Activated gamma-delta T cell (primary cell): ENCODE measurements around the gene SMAD4.
"Not testable (repeated sequence)": the region's sequence is repeated elsewhere in the genome, so short reads cannot be mapped to it uniquely, and the experiment has no call there.

Experiments
- DNase-seq: peaks from one replicate; lab custom pipeline; 2025; lab: John Stamatoyannopoulos, UW

SMAD4 gene

GRCh38 chr18:51110073-51110797 lies 80.2 kb downstream of the SMAD4 start:
- DNase-seq = peak; percentile 46

DNA sequence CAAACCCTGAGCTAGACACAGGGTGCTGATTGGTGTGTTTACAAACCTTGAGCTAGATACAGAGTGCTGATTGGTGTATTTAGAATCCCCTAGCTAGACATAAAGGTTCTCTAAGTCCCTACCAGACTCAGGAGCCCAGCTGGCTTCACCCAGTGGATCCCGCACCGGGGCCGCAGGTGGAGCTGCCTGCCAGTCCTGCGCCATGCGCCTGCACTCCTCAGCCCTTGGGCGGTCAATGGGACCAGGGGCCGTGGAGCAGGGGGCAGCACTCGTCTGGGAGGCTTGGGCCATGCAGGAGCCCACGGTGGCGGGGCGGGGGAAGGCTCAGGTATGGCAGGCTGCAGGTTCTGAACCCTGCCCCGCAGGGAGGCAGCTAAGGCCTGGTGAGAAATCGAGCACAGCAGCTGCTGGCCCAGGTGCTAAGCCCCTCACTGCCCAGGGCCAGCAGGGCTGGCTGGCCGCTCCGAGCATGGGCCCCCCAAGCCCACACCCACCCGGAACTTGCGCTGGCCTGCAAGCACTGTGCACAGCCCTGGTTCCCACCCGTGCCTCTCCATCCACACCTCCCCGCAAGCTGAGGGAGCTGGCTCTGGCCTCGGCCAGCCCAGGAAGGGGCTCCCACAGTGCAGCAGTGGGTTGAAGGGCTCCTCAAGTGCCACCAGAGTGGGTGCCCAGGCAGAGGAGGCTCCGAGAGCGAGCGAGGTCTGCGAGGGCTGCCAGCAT lies 81.8 kb downstream of the SMAD4 start:
- not testable (repeated sequence) for DNase-seq

DNA sequence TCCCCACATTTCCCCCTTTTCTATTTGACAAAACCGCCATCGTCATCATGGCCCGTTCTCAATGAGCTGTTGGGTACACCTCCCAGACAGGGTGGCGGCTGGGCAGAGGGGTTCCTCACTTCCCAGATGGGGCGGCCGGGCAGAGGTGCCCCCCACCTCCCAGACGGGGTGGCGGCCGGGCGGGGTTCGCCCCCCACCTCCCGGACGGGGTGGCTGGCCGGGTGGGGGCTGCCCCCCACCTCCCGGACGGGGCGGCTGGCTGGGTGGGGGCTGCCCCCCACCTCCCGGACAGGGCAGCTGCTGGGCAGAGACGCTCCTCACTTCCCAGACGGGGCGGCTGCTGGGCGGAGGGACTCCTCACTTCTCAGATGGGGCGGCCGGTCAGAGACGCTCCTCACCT lies 87.0 kb downstream of the SMAD4 start:
- DNase-seq = not testable (repeated sequence)

DNA sequence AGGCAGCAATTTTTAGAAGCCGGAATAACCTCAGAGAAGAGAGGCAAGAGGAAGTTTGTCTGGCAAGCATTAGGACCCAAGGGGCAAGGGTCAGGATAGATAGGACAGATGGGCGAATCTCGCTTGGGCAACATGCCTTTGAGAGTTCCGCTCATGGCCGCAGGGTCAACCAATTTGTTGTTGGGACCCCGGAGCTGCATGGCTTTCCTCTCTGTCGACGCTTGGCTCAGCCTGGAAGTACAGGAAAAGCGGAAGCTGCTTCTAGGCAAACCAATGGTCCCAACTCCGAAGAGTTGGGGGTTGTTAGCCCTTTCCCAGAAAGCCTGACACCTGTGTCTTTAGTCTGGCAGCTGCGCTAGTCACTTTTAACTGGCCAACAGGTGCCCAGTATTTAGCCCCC lies 89.5 kb downstream of the SMAD4 start:
- DNase-seq = not testable (repeated sequence)

DNA sequence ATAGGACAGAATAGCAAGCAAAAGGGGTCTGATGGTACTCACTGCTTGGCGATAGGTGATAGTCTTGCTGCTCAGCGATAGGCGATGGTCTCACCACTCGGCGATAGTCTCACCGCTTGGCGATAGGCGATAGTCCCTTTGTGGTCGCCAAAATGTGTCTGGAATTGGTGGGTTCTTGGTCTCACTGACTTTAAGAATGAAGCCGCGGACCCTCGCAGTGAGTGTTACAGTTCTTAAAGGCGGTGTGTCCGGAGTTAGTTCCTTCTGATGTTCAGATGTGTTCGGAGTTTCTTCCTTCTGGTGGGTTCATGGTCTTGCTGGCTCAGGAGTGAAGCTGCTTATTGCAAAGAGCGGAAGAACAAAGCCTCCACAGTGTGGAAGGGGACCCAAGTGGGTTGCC lies 90.0 kb downstream of the SMAD4 start:
- DNase-seq = not testable (repeated sequence)

DNA sequence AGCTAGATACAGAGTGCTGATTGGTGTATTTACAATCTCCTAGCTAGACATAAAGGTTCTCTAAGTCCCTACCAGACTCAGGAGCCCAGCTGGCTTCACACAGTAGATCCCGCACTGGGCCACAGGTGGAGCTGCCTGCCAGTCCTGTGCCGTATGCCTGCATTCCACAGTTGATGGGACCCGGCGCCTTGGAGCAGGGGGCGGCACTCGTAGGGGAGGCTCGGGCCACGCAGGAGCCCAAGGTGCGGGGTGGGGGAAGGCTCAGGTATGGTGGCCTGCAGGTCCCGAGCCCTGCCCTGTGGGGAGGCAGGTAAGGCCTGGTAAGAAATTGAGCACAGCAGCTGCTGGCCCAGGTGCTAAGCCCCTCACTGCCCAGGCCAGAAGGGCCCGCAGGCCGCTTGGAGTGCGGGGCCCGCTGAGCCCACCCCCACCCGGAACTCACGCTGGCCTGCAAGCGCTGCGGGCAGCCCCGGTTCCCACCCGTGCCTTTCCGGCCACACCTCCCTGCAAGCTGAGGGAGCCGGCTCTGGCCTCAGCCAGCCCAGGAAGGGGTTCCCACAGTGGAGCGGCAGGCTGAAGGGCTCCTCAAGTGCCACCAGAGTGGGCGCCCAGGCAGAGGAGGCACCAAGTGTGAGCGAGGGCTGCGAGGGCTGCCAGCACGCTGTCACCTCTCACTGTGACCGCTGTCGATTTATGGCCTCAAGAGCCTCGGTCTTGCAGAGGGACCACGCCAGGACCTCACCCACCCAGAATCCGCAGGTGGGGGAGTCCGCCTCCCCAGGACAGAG lies 91.0 kb downstream of the SMAD4 start:
- DNase-seq = no peak

GRCh38 chr18:51121597-51121857 lies 91.5 kb downstream of the SMAD4 start:
- DNase-seq = no peak

- no peak for DNase-seq
Observed at GRCh38 chr18:51122266-51123045, 92.4 kb downstream of the SMAD4 start.

DNA sequence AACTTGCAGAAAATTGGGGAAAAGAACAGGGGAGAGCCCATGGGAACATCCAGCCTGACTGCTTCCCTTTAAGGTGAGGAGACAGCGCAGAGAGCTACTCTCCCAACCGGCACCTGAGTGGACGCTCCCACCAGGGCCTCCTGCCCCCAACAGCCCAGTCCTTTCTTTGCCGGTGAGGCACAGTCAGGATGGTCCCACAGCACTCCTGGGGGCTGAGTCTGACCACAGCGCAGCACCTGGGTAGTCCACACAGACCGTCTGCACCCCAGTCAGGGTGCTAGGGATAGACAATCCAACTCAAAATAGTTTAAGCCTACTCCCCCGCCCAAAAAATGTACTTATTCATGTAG lies 93.0 kb downstream of the SMAD4 start:
- DNase-seq = no peak

GRCh38 chr18:51123481-51123880 lies 93.5 kb downstream of the SMAD4 start:
- DNase-seq = no peak

GRCh38 chr18:51123936-51124486 lies 94.0 kb downstream of the SMAD4 start:
- no peak for DNase-seq

- no peak for DNase-seq
Observed at GRCh38 chr18:51125976-51126375, 96.0 kb downstream of the SMAD4 start.

- no peak for DNase-seq
Observed at GRCh38 chr18:51127664-51128063, 97.7 kb downstream of the SMAD4 start.

- DNase-seq = no peak
Observed at GRCh38 chr18:51128533-51128932, 98.5 kb downstream of the SMAD4 start.

DNA sequence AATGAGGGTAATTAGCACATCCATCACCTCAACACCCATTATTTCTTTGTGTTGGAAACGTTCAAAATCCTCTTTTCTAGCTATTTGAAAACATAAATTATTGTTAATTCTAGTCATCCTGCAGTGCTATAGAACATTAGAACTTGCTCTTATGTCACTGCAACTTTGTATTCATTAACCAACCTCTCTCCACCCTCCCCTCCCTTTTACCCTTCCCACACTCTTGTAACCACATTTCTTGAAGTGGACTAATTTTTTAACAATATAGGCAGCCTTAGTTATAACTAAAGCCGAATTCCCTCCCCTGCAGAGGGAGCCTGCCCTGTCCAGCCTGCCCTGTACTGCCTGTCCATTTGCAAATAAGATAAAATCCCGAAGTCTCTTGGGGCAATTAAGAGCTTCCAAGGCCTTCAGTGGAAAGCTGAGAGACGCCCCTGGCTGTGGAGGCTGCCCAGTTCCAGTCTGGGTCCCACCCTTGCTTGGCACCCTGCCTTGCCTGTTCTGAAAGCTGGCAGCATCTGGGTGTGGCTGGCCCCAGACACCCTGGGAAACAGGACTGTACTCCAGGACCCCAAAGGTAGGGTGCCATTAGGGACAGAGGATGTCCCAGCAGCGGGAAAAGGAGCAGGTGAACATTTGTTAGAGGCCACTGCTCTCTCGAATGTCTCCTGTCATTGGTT lies 102.4 kb downstream of the SMAD4 start:
- no peak for DNase-seq

GRCh38 chr18:51133580-51134160 lies 103.7 kb downstream of the SMAD4 start:
- no peak for DNase-seq
